GM19023 (cell line): ENCODE measurements around the gene CEMIP.
"Not testable (repeated sequence)": the region's sequence is repeated elsewhere in the genome, so short reads cannot be mapped to it uniquely, and the experiment has no call there.

Source experiments
- ATAC-seq: cut with Tn5 transposase; IDR thresholded peaks from one replicate; pipeline ENCODE4 v1.9.1; 2021; ENCODE audit warnings: mild to moderate bottlenecking, moderate library complexity; ENCODE audit not compliant: unreplicated experiment

The CEMIP gene

DNA sequence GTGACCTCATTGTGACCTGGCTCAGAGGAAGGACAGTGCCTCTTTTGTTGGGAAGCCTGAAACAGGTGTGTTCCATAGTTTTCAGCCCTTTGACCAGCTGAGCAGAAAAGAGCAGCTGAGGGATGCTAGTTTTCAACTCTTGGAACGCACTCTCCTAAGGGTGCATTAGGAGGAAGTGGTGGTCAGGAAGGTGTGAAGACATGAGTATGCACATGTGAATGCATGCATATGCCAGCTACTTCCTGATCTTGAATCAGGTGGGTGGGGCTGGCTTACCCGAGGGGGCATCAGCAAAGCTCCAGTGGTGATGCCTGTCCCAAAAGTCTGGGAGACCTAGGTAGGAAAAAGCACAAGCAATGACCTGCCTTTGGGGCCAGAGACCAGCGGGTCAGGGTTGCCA is 23.3 kb upstream of the CEMIP start:
- ATAC-seq, result no peak

- ATAC-seq, result no peak
Observed at GRCh38 chr15:80758130-80758745, 20.9 kb upstream of the CEMIP start.

- ATAC-seq, result no peak
Observed at GRCh38 chr15:80760960-80761359, 18.2 kb upstream of the CEMIP start.

DNA sequence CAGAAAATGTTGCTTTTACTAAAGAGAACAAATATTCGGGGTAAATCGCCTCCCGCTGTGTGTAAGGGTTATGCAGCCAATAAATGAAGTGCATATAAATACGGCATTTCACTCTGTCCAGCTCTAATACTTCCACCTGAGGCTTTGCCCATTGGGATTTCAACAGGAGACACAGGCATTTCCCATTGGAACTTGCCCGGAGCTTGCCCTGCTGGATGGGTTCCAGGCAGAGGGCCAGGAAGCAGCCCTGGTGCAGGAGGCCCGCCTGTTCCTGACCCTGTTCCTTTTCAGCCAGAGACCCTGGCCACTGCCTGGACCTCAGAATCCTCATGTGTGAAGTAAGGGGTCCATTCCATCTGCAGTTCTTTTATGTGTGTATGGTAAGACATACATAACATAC is 17.4 kb upstream of the CEMIP start:
- no peak for ATAC-seq

GRCh38 chr15:80763235-80763634 is 15.9 kb upstream of the CEMIP start:
- ATAC-seq, result not testable (repeated sequence)

GRCh38 chr15:80764535-80764934 is 14.6 kb upstream of the CEMIP start:
- ATAC-seq, result no peak

DNA sequence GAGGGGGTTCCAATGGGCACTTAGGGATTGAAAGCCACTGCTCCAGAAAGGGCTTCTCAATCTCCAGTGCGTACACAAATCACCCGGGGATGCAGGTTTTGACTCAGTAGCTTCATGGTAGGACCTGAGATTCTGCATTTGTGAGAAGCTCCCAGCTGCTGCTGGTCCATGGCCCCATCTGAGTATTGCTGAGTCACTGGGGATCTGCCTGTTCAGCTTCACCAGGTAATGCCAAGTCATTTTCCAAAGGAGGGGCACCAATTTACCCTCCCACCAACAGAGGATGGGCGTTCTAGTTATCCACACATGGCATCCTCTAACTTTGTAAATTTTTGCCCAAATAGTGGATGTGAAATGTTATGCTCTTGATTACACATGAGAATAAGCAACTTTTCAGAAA is 12.9 kb upstream of the CEMIP start:
- ATAC-seq, result no peak

- ATAC-seq, result no peak
Observed at GRCh38 chr15:80768158-80768557, 11.0 kb upstream of the CEMIP start.

- no peak for ATAC-seq
Observed at GRCh38 chr15:80769153-80769828, 9.9 kb upstream of the CEMIP start.

- ATAC-seq, result no peak
Observed at GRCh38 chr15:80769829-80770705, 9.1 kb upstream of the CEMIP start.

- no peak for ATAC-seq
Observed at GRCh38 chr15:80773122-80773551, 6.0 kb upstream of the CEMIP start.

DNA sequence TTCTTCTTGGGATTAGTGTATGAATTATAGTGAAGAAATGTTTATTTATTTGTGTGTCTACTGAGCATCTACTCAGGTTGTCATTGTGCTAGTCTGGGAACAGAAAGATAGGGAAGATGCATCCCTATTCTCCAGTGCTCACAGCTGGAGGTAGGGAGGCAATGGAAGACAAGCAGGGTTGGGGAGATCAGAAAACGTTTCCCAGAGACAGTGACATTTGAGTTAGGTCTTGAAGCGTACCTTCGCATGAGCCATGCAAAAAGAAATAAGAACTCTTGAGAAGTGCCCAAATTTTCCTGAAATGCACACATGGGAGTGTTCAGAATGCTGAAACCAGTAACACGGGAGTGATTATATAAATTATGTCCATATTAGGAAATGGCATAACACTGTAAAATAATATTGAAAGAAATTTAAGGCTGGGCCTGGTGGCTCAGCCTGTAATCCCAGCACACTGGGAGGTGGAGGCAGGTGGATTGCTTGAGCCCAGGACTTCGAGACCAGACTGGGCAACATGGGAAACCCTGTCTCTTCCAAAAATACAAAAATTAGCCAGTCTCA is 5.3 kb upstream of the CEMIP start:
- no peak for ATAC-seq

GRCh38 chr15:80774486-80774885 is 4.7 kb upstream of the CEMIP start:
- ATAC-seq, result no peak

DNA sequence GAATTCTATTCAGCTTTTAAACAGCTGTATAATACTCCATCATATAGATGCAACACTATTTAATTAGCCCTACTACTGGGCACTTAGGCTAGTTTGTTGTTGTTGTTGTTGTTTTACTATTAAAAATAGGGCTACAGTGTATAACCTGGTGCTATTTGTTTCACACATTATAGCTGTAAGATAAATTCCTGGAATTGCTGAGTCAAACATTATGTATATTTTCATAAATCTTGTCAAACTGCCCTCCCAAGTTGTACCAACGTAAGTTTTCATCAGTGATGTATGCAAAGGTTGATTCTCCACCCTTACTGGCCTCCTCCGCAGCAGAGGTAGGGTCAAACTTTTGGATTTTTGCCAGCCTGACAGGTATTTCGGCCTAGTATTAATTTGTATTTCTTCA is 3.8 kb upstream of the CEMIP start:
- ATAC-seq, result no peak

DNA sequence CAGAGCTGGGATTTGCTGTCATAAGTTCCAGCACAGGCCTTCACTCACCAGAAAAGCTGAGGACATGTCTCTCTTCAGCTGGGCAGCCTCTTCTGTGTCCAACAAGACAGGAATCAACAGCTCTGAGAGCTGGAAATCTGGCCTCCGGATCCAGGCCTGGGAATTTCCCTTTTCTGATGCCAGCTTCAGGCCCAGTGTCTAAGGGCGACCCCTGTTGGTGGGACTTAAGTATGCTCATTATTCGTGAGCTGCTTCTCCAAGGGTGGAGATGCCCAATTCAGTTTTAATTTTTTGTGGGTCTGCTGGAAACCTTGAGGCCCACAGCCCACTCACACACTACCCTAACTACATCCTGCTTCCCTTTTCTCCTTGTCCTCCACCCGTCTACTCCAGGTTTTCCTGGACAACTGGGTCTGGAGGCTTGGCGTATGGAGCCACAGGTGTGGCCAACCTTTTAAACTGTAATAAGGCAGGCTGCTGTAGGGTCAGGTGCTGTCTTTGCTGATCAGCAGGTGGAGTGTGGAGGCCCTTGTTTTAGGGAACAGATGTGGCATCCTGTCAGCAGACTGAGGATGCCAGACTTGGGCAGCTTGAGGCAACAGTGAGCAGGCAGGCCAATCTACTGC is 2.6 kb upstream of the CEMIP start:
- ATAC-seq, result no peak

- no peak for ATAC-seq
Observed at GRCh38 chr15:80777137-80777536, 2.0 kb upstream of the CEMIP start.

- ATAC-seq, result no peak
Observed at GRCh38 chr15:80777826-80778620, 1.1 kb upstream of the CEMIP start.

DNA sequence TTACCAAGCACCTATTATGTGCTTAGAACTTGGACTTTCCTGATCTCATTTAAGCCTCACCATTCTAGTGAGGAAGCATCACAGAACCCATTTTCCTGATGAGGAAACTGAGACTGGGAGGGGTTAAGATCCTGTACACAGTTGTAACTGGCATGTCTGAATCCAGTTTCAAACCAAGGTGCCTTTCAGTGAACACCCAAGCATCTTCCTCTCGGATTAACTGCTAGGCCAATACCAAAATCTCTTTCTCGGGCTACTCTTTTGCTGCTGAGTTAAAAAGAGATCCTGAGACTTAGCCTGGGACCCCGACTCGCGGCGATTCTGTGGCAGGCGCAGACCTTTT is 578 bp upstream of the CEMIP start:
- ATAC-seq, result no peak

- ATAC-seq, result no peak
Observed at GRCh38 chr15:80779658-80780415, 667 bp downstream of the CEMIP start.
